ENCODE data around the gene NDUFS6.

Gene NDUFS6

GRCh38 chr5:1801222-1801966 lies at the start of gene NDUFS6:
TSS of gene NDUFS6 (plus strand) at chr5:1801407. CDS start at chr5:1801418, 11 bp downstream.
- DNase-seq (ENCODE audit: low spot score): peak; percentile 74

GRCh38 chr5:1751864-1752822 lies 49.1 kb upstream of the NDUFS6 start:
- DNase-seq (ENCODE audit: low spot score): no peak

GRCh38 chr5:1752881-1753280 lies 48.3 kb upstream of the NDUFS6 start:
- no peak for DNase-seq (ENCODE audit: low spot score)

- DNase-seq (ENCODE audit: low spot score): no peak
Observed at GRCh38 chr5:1753490-1753889, 47.7 kb upstream of the NDUFS6 start.

GRCh38 chr5:1754531-1755220 lies 46.5 kb upstream of the NDUFS6 start:
- DNase-seq (ENCODE audit: low spot score): no peak

- DNase-seq (ENCODE audit: low spot score): no peak
Observed at GRCh38 chr5:1755321-1755949, 45.8 kb upstream of the NDUFS6 start.

- no peak for DNase-seq (ENCODE audit: low spot score)
Observed at GRCh38 chr5:1756481-1756880, 44.7 kb upstream of the NDUFS6 start.

- no peak for DNase-seq (ENCODE audit: low spot score)
Observed at GRCh38 chr5:1757511-1757910, 43.7 kb upstream of the NDUFS6 start.

GRCh38 chr5:1758574-1758973 lies 42.6 kb upstream of the NDUFS6 start:
- no peak for DNase-seq (ENCODE audit: low spot score)

GRCh38 chr5:1759378-1759970 lies 41.7 kb upstream of the NDUFS6 start:
- DNase-seq (ENCODE audit: low spot score): no peak

GRCh38 chr5:1760231-1760630 lies 41.0 kb upstream of the NDUFS6 start:
- no peak for DNase-seq (ENCODE audit: low spot score)

- DNase-seq (ENCODE audit: low spot score): no peak
Observed at GRCh38 chr5:1760656-1761452, 40.4 kb upstream of the NDUFS6 start.

- no peak for DNase-seq (ENCODE audit: low spot score)
Observed at GRCh38 chr5:1761453-1761755, 39.8 kb upstream of the NDUFS6 start.

- DNase-seq (ENCODE audit: low spot score): no peak
Observed at GRCh38 chr5:1762121-1762882, 38.9 kb upstream of the NDUFS6 start.

- no peak for DNase-seq (ENCODE audit: low spot score)
Observed at GRCh38 chr5:1762883-1763547, 38.2 kb upstream of the NDUFS6 start.

- peak; percentile 81 for DNase-seq (ENCODE audit: low spot score)
Observed at GRCh38 chr5:1763548-1763911, 37.7 kb upstream of the NDUFS6 start.

- DNase-seq (ENCODE audit: low spot score): no peak
Observed at GRCh38 chr5:1763960-1764605, 37.1 kb upstream of the NDUFS6 start.

- DNase-seq (ENCODE audit: low spot score): no peak
Observed at GRCh38 chr5:1764606-1764960, 36.6 kb upstream of the NDUFS6 start.

- no peak for DNase-seq (ENCODE audit: low spot score)
Observed at GRCh38 chr5:1765141-1765879, 35.9 kb upstream of the NDUFS6 start.

Measured in HuH-7 (cell line).